ENCODE results near the gene ZSCAN25.
"Not testable (repeated sequence)": the region's sequence is repeated elsewhere in the genome, so short reads cannot be mapped to it uniquely, and the experiment has no call there.

Gene ZSCAN25

GRCh38 chr7:99651290-99651689, 34.5 kb downstream of the ZSCAN25 start:
- no peak for DNase-seq

DNA sequence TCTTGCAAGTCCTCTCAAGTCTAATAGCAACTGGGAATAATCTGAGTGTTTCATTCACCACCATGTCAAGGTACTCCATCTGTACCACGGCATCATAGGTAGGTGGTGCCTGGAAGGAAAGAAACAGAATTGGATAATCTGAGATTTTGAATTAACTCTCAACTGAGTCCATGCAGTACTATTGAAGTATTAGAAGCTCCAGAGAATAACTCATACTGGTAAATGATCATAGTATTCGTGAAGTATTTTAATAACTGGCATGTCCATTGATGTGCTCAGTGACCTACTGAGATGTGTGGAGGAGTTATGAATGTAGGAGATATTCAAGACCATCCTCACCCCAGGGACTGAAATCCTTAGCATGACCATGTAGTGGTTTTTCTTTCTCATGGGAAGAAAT, 35.9 kb downstream of the ZSCAN25 start:
- DNase-seq = no peak

DNA sequence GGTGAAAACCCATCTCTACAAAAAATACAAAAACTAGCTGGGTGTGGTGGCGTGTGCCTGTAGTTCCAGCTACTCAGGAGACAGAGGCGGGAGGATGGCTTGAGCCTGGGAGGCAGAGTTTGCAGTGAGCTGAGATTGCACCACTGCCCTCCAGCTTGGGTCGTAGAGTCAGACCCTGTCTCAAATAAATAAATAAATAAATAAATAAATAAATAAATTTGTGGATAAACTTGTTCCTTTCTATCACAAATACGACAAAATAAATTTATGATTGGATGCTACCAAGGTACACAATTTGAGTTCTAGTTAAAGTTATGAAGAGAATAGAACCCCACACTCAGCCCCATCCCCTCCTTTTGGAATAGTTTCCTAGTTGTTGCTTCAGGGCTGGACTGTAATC, 36.5 kb downstream of the ZSCAN25 start:
- DNase-seq = not testable (repeated sequence)

- DNase-seq = no peak
Measured at GRCh38 chr7:99653754-99654153, 37.0 kb downstream of the ZSCAN25 start.

DNA sequence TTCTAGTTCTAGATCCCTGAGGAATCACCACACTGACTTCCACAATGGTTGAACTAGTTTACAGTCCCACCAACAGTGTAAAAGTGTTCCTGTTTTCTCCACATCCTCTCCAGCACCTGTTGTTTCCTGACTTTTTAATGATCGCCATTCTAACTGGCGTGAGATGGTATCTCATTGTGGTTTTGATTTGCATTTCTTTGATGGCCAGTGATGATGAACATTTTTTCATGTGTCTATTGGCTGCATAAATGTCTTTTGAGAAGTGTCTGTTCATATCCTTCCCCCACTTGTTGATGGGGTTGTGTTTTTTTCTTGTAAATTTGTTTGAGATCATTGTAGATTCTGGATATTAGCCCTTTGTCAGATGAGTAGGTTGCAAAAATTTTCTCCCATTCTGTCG, 37.9 kb downstream of the ZSCAN25 start:
- not testable (repeated sequence) for DNase-seq

GRCh38 chr7:99657879-99658278, 41.1 kb downstream of the ZSCAN25 start:
- not testable (repeated sequence) for DNase-seq

GRCh38 chr7:99665312-99666012, 48.7 kb downstream of the ZSCAN25 start:
- no peak for DNase-seq

- no peak for DNase-seq
Measured at GRCh38 chr7:99666013-99666395, 49.3 kb downstream of the ZSCAN25 start.

- no peak for DNase-seq
Measured at GRCh38 chr7:99667179-99667578, 50.4 kb downstream of the ZSCAN25 start.

DNA sequence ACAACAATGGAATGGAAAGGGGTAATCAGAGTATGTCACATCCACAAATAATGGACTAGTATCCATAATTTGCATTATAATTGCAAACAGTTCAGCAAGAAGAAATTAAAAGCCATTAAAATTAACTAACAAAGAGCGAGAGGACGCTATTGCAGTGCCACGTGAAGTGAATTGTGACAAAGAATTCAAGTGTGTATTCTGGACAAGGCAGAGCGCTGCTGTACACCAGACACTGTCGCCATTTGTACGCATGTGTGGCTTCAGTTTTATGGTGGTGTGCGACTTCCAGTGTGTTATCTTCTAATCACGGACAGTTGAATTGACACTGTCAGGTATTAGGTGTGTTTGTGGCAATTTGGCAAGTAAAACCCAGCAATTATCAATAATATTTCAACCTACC, 51.8 kb downstream of the ZSCAN25 start:
- no peak for DNase-seq

DNA sequence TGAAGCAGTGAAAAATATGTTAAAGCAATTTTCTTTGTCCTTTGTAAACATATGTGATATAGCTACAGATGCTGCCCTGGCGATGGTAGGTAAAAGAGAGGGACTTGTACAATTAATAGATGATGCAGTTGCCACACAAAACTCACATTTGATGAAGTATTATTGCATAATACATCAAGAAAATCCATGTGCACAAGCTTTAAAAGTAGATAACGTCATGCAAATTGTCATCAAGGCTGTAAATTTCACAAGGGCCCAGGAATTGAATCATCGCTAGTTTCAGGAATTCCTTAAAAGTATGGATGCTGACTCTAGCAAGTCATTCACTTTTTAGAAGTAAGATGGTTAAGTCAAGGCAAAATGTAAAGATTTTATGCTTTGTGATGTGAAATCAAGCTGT, 53.0 kb downstream of the ZSCAN25 start:
- no peak for DNase-seq

DNA sequence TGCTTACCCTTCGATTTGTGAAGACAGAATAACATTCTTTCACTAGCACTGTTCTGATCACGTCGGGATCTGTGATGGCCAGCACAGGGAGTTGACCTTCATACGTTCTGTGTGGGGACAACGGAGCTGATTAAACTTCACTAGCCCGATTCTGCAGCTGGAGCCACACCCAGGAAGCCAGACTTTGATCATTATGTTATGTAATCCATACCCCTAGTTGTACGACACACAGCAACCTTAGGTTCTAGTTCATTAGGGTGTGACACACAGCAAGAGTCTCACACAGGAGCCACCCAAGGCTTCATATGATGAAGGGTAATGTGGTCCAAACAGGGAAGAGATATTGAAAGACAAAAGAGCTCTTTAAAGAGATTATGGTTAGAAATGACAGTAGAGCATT, 55.8 kb downstream of the ZSCAN25 start:
- no peak for DNase-seq

- no peak for DNase-seq
Measured at GRCh38 chr7:99674995-99675742, 58.4 kb downstream of the ZSCAN25 start.

DNA sequence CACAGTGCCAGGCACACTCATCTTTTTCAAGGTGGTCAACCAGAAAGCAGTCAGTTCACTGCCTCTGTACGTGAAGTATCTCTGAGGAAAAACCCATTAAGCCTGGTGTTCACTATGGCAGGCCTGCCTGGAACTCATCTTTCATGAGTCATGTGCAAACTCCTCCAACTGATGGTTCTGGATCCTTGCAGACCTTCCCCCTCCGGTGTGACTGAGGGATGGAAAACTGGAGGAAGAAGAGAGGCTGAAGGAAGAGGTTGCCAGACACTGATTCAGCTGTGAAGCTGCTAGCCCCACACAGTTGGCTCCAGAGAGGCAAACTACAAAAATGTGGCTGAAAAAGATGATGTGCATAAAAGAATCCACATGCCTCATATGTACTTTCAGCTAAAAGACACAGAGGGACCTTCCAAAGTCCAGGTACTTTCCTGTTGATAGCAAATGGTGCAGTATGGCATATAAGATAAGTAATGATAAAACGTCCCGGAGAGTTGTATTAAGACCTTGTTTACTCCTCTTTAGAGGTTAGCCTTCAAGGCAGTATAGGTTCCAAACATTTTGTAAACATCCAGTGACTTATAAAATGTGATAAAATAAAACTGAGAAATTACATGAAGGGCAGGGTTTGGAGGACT, 60.4 kb downstream of the ZSCAN25 start:
- DNase-seq = no peak

- DNase-seq = no peak
Measured at GRCh38 chr7:99677648-99678045, 60.9 kb downstream of the ZSCAN25 start.

- no peak for DNase-seq
Measured at GRCh38 chr7:99679032-99679399, 62.3 kb downstream of the ZSCAN25 start.

DNA sequence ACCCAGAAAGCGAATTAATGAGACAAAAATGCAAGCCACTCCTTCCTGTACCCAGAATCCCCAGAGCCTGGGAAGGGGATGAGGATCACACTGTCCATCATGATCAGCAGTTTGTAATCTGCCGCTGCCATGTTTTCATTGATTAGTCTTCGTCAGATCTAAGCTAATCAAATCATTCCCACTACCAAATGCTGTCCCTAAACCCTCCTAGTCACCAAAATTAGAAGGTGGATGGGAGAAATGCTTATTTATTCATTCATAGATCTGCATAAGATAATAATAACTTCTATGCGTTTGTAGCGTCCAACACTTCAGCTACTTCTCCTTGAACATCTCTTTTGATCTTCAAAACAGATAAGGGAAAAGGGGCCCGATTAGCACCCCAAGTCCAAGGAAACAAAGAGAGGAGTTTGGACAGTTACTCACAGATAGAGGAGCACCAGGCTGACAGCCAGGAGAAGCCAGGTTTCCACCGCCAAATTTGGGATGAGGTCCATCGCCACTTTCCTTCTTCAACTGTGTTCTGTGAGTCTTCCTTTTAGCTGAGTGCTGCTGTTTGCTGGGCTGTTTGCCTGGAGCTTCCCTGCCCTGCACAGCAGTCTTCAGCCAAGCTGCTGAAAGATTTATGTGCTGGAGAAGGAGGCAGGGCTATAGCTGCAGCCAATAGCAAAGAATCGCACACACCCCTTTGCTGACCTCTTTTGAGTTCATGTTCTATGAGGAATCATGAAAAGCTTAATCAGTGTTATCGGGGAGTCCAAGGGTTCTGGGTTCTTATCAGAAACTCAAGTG, 62.9 kb downstream of the ZSCAN25 start, which contains the start of gene CYP3A5:
TSS of gene CYP3A5 (minus strand) at position 597 of the 792 bp plus-strand sequence. CDS start at position 497, 100 bp downstream.
- no peak for DNase-seq

All from fibroblast of upper back skin (primary cell).